Measurements from ENCODE around the gene B4GALT5. TPM values are rescaled to one million over a fixed set of nuclear protein-coding genes. Genes with fewer than 3 reads are reported as not detected.

The B4GALT5 gene
- polyA plus RNA-seq, 3 donors: 2.4 to 18.3 (median 2.7) TPM

DNA sequence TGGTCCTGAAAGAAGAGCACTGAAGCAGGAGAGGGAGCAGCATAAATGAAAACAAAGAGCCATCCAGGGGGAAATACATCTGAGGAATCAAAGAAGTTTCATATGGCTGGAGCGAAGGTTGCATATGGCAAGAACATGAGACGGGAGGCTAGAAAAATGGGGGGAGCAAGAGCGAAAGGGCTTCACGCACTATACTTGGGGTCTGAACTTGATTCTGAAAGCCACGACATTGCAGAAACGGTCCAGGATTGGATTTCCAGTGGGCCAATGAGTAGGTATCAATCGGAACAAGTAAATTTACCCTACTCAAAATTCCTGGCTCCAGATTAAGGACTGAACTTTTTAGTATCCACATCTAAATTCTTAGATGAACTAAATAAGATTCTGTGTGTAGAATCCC, 47.9 kb downstream of the B4GALT5 start:
- Mint-ChIP-seq H3K27ac (peak overlapping the region in 4 of 7 donors; percentile 29 to 57 (median 50)), H3K27me3 (ENCODE audit: low read depth in 3 of 3) (no peaks in the 10 kb centered on the region), H3K9me3 (no peaks in the 10 kb centered on the region), H3K4me1 (peaks cover 54% of the 10 kb centered on the region), H3K36me3 (peaks cover 0 to 2% of the 10 kb centered on the region in 2 donors), H3K4me3 (no peak overlapping the region)
- TF ChIP-seq, protein P1, sequence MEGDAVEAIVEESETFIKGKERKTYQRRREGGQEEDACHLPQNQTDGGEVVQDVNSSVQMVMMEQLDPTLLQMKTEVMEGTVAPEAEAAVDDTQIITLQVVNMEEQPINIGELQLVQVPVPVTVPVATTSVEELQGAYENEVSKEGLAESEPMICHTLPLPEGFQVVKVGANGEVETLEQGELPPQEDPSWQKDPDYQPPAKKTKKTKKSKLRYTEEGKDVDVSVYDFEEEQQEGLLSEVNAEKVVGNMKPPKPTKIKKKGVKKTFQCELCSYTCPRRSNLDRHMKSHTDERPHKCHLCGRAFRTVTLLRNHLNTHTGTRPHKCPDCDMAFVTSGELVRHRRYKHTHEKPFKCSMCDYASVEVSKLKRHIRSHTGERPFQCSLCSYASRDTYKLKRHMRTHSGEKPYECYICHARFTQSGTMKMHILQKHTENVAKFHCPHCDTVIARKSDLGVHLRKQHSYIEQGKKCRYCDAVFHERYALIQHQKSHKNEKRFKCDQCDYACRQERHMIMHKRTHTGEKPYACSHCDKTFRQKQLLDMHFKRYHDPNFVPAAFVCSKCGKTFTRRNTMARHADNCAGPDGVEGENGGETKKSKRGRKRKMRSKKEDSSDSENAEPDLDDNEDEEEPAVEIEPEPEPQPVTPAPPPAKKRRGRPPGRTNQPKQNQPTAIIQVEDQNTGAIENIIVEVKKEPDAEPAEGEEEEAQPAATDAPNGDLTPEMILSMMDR (IDR thresholded peaks at IDR 0.05): no peak
- Histone ChIP-seq H3K36me3 (replicated peaks in 1 of 2; ENCODE audit: control insufficient read depth in 1 of 2, insufficient read depth in 2 of 2, low read length in 2 of 2) (peaks cover 0 to 6% of the 10 kb centered on the region in 2 donors), H3K9me3 (replicated peaks in 1 of 2; ENCODE audit: control insufficient read depth in 1 of 2, insufficient read depth in 1 of 2, low read length in 2 of 2) (no peaks in the 10 kb centered on the region), H3K79me2 (ENCODE audit: insufficient read depth, low read length) (peaks cover 99% of the 10 kb centered on the region), H3K4me2 (replicated peaks; ENCODE audit: extremely low read depth, low read length, poor library complexity, severe bottlenecking) (no peak overlapping the region), H3K27ac (ENCODE audit: low read depth in 1 of 2, low read length in 2 of 2) (no peak overlapping the region), H4K20me1 (ENCODE audit: insufficient read depth, low read length) (peaks cover 96% of the 10 kb centered on the region), H3K9ac (ENCODE audit: insufficient read depth, low read length, poor library complexity, severe bottlenecking) (no peak overlapping the region), H3K4me3 (replicated peaks in 1 of 3; ENCODE audit: low read depth in 2 of 3, low read length in 3 of 3) (no peak overlapping the region), H3K27me3 (ENCODE audit: control insufficient read depth in 2 of 2, insufficient read depth in 2 of 2, low read length in 2 of 2) (no peaks in the 10 kb centered on the region), H2AFZ (ENCODE audit: insufficient read depth, low read depth, low read length, poor library complexity, severe bottlenecking) (no peak overlapping the region), H3K4me1 (ENCODE audit: control insufficient read depth in 1 of 2, insufficient read depth in 2 of 2, low read length in 2 of 2) (peaks cover 20 to 28% of the 10 kb centered on the region in 2 donors)
- WGBS (ENCODE audit: insufficient coverage): 88% methylated on average over 4 of the region's 7 CpGs
- intact Hi-C loops (cut with micrococcal nuclease): no loop called here
- DNase-seq: no peak

DNA sequence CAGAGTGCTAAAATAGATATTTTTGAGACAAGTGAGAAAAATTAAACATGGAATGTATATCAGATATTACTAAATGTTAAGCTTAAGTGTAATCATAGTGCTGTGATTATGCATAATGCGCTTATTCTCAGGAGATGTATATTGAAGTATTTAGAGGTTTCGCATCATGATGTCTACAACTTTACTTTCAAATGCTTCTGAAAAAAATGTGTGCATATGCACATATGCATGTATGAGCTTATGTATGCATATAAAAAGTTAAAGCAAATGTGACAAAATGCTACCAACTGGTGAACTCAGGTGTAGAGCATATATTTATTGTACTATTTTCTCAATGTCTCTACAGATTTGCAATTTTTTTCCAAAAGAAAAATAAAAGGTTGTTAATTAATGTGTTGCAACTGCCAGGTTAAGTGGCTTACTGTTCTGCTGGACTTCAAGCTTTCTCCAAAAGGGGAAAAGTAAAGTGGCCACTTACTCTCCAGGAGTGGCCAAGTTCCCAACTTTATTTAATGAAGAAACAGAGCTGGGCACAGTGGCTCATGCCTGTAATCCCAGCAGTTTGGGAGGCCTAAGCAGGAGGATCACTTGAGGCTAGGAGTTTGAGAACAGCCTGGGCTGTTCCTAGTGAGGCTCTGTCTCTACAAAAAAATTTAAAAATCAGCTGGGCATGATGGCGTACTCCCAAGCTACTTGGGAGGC, 48.9 kb downstream of the B4GALT5 start:
- H3K27me3 Mint-ChIP-seq (ENCODE audit: low read depth in 3 of 3): no peaks in the 10 kb centered on the region
- H3K27me3 ChIP-seq (ENCODE audit: control insufficient read depth in 2 of 2, insufficient read depth in 2 of 2, low read length in 2 of 2): no peaks in the 10 kb centered on the region
- peaks cover 15 to 18% of the 10 kb centered on the region in 2 donors for H3K4me1 ChIP-seq (ENCODE audit: control insufficient read depth in 1 of 2, insufficient read depth in 2 of 2, low read length in 2 of 2)
- H3K4me3 Mint-ChIP-seq: no peak overlapping the region
- H3K9me3 ChIP-seq (replicated peaks in 1 of 2; ENCODE audit: control insufficient read depth in 1 of 2, insufficient read depth in 1 of 2, low read length in 2 of 2): no peaks in the 10 kb centered on the region
- WGBS (ENCODE audit: insufficient coverage): 80% methylated on average over 1 of the region's 3 CpGs
- peaks cover 0 to 6% of the 10 kb centered on the region in 2 donors for H3K36me3 Mint-ChIP-seq
- intact Hi-C loops (cut with micrococcal nuclease): no loop called here
- no peaks in the 10 kb centered on the region for H3K9me3 Mint-ChIP-seq
- H3K27ac ChIP-seq (ENCODE audit: low read depth in 1 of 2, low read length in 2 of 2): no peak overlapping the region
- peaks cover 44% of the 10 kb centered on the region for H3K4me1 Mint-ChIP-seq
- H2AFZ ChIP-seq (ENCODE audit: insufficient read depth, low read depth, low read length, poor library complexity, severe bottlenecking): no peak overlapping the region
- TF ChIP-seq, protein P1 (IDR thresholded peaks at IDR 0.05): no peak
- H3K9ac ChIP-seq (ENCODE audit: insufficient read depth, low read length, poor library complexity, severe bottlenecking): no peak overlapping the region
- H3K36me3 ChIP-seq (replicated peaks in 1 of 2; ENCODE audit: control insufficient read depth in 1 of 2, insufficient read depth in 2 of 2, low read length in 2 of 2): peaks cover 0 to 10% of the 10 kb centered on the region in 2 donors
- no peak for DNase-seq
- peaks cover 96% of the 10 kb centered on the region for H4K20me1 ChIP-seq (ENCODE audit: insufficient read depth, low read length)
- no peak overlapping the region for H3K4me3 ChIP-seq (replicated peaks in 1 of 3; ENCODE audit: low read depth in 2 of 3, low read length in 3 of 3)
- H3K27ac Mint-ChIP-seq: peak overlapping the region in 3 of 7 donors; percentile 11 to 32 (median 11)
- no peak overlapping the region for H3K4me2 ChIP-seq (replicated peaks; ENCODE audit: extremely low read depth, low read length, poor library complexity, severe bottlenecking)
- peaks cover 99% of the 10 kb centered on the region for H3K79me2 ChIP-seq (ENCODE audit: insufficient read depth, low read length)

Data from CD14-positive monocyte (primary cell).